K562 (cell line): ENCODE results near the gene SLC1A5.

Experiments
- CEBPZ ChIP-seq: fragments of 150-350 bp; IDR thresholded peaks from 2 replicates; pipeline ENCODE4 v1.6.1; 2014; ENCODE audit warnings: low read depth, mild to moderate bottlenecking, low read length, borderline replicate concordance
- MAFF ChIP-seq: IDR thresholded peaks from 2 replicates; pipeline ENCODE4 v1.6.1; 2012; ENCODE audit warnings: low read length, improper control_type of control experiment
- TEAD2 ChIP-seq: fragments of 450-650 bp; IDR thresholded peaks from 2 replicates; pipeline ENCODE4 v1.6.1; 2016; ENCODE audit warnings: missing genetic modification characterization, control low read depth, missing compliant biosample characterization
- ZBTB7A ChIP-seq: IDR thresholded peaks from 2 replicates; pipeline ENCODE4 v1.6.1; 2011; ENCODE audit warnings: low read depth, mild to moderate bottlenecking, low read length, moderate library complexity, borderline replicate concordance; ENCODE audit not compliant: control insufficient read depth
- ZFP36 ChIP-seq: fragments of 150-350 bp; IDR thresholded peaks from 2 replicates; pipeline ENCODE4 v1.6.1; 2018; ENCODE audit warnings: low read length, low read depth; ENCODE audit not compliant: partially characterized antibody
- TF ChIP-seq, protein P1 (sequence below), 2 experiments: fragments of 450-650 bp; formaldehyde crosslinking in 1 of 2; IDR thresholded peaks; 2 replicates each; pipeline versions ENCODE4 v1.4.0 to v1.6.1; 2014 to 2020; ENCODE audit warnings: mild to moderate bottlenecking in 2 of 2, borderline replicate concordance in 1 of 2, low read depth in 1 of 2

GRCh38 chr19:46788262-46788967 lies at the start of gene SLC1A5:
- TF ChIP-seq ZBTB7A, result peak; percentile 78
- no peak for TF ChIP-seq MAFF
- TF ChIP-seq, protein P1, sequence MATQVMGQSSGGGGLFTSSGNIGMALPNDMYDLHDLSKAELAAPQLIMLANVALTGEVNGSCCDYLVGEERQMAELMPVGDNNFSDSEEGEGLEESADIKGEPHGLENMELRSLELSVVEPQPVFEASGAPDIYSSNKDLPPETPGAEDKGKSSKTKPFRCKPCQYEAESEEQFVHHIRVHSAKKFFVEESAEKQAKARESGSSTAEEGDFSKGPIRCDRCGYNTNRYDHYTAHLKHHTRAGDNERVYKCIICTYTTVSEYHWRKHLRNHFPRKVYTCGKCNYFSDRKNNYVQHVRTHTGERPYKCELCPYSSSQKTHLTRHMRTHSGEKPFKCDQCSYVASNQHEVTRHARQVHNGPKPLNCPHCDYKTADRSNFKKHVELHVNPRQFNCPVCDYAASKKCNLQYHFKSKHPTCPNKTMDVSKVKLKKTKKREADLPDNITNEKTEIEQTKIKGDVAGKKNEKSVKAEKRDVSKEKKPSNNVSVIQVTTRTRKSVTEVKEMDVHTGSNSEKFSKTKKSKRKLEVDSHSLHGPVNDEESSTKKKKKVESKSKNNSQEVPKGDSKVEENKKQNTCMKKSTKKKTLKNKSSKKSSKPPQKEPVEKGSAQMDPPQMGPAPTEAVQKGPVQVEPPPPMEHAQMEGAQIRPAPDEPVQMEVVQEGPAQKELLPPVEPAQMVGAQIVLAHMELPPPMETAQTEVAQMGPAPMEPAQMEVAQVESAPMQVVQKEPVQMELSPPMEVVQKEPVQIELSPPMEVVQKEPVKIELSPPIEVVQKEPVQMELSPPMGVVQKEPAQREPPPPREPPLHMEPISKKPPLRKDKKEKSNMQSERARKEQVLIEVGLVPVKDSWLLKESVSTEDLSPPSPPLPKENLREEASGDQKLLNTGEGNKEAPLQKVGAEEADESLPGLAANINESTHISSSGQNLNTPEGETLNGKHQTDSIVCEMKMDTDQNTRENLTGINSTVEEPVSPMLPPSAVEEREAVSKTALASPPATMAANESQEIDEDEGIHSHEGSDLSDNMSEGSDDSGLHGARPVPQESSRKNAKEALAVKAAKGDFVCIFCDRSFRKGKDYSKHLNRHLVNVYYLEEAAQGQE (IDR thresholded peaks at IDR 0.05; ENCODE audit: borderline replicate concordance), result no peak
- TF ChIP-seq, protein P1 (CRISPR knock-in tag; IDR thresholded peaks at IDR 0.05; ENCODE audit: low read depth), result no peak
- TF ChIP-seq CEBPZ, result no peak
- TF ChIP-seq ZFP36, result peak; percentile 17
- no peak for TF ChIP-seq TEAD2 (tag)
